OCI-LY3 (cell line): ENCODE results near the gene LASP1.
A peak's percentile ranks its signal among the peaks of the same experiment; 100 is the strongest.

Source experiments
- H2AFZ ChIP-seq: fragments of 200-600, 300-600 bp; shearing (Covaris generic); 2 replicates; pipeline ENCODE4 v1.6.0; 2014; ENCODE audit warnings: antibody characterized with exemption, low read depth, low read length
- H3K27ac ChIP-seq: fragments of 200-600, 300-600 bp; sonication (generic); 2 replicates; pipeline ENCODE4 v1.5.1; 2014; ENCODE audit warnings: mild to moderate bottlenecking, low read length, moderate library complexity, mixed read lengths
- H3K27me3 ChIP-seq: fragments of 200-600, 300-600 bp; sonication (generic); 2 replicates; pipeline ENCODE4 v1.6.1; 2014; ENCODE audit warnings: low read depth, low read length, mixed read lengths
- H3K36me3 ChIP-seq: fragments of 200-600, 300-600 bp; sonication (generic); replicated peaks from 2 replicates; pipeline ENCODE3; 2014; ENCODE audit warnings: low read depth, low read length, mixed read lengths
- H3K4me1 ChIP-seq: fragments of 300-600, 200-600 bp; sonication (generic); 2 replicates; pipeline ENCODE4 v1.6.1; 2014; ENCODE audit warnings: low read length, mixed read lengths
- H3K4me2 ChIP-seq: fragments of 200-600, 300-600 bp; sonication (generic); 2 replicates; pipeline ENCODE4 v1.6.1; 2014; ENCODE audit warnings: low read length, mixed read lengths
- H3K4me3 ChIP-seq: fragments of 300-600, 200-600 bp; sonication (generic); 2 replicates; pipeline ENCODE4 v1.5.1; 2014; ENCODE audit warnings: antibody characterized with exemption, mild to moderate bottlenecking, low read length, moderate library complexity
- H3K79me2 ChIP-seq: fragments of 300-600, 200-600 bp; shearing (Covaris generic); 2 replicates; pipeline ENCODE4 v1.6.1; 2014; ENCODE audit warnings: mild to moderate bottlenecking, low read length, mixed read lengths
- H3K9ac ChIP-seq: fragments of 300-600, 200-600 bp; shearing (Covaris generic); 2 replicates; pipeline ENCODE4 v1.6.0; 2014; ENCODE audit warnings: mild to moderate bottlenecking, low read length, moderate library complexity
- H3K9me3 ChIP-seq: fragments of 200-600, 300-600 bp; shearing (Covaris generic); 2 replicates; pipeline ENCODE4 v1.6.1; 2014; ENCODE audit warnings: low read length, mixed read lengths; ENCODE audit not compliant: insufficient read depth
- H4K20me1 ChIP-seq: fragments of 200-600, 300-600 bp; sonication (generic); 2 replicates; pipeline ENCODE4 v1.6.1; 2016; ENCODE audit warnings: low read length, mixed read lengths; ENCODE audit not compliant: insufficient read depth
- CTCF ChIP-seq: fragments of 200-600, 300-600 bp; sonication (generic); IDR thresholded peaks from 2 replicates; pipeline ENCODE4 v1.5.1; 2014; ENCODE audit warnings: antibody characterized with exemption, low read length, low read depth
- EZH2phosphoT487 ChIP-seq: fragments of 200-600 bp; shearing (Covaris generic); IDR thresholded peaks from 2 replicates; pipeline ENCODE4 v1.6.1; 2018; ENCODE audit warnings: antibody characterized with exemption, mixed run types, low read depth

The LASP1 gene

GRCh38 chr17:38892083-38892482, 22.2 kb downstream of the LASP1 start:
- H3K9ac ChIP-seq, result peak overlapping the region; percentile 41; the same call in 1 of the 2 replicates
- peak overlapping the region; percentile 23 for H3K4me3 ChIP-seq
- H3K4me2 ChIP-seq, result peak overlapping the region; percentile 53
- peaks cover 32% of the 10 kb centered on the region for H3K36me3 ChIP-seq
- H3K27ac ChIP-seq, result peak overlapping the region; percentile 88
- no peak for TF ChIP-seq EZH2phosphoT487
- no peak for TF ChIP-seq CTCF
- peaks cover 31% of the 10 kb centered on the region for H3K4me1 ChIP-seq
- H4K20me1 ChIP-seq, result peaks cover 16% of the 10 kb centered on the region; the same call in 1 of the 2 replicates
- no peaks in the 10 kb centered on the region for H3K27me3 ChIP-seq
- H2AFZ ChIP-seq, result no peak overlapping the region
- H3K79me2 ChIP-seq, result no peaks in the 10 kb centered on the region
- no peaks in the 10 kb centered on the region for H3K9me3 ChIP-seq

GRCh38 chr17:38892620-38893019, 22.8 kb downstream of the LASP1 start:
- Histone ChIP-seq H3K27me3 (no peaks in the 10 kb centered on the region), H4K20me1 (peaks cover 11% of the 10 kb centered on the region; the same call in 1 of the 2 replicates), H3K27ac (peak overlapping the region; percentile 88), H3K9me3 (no peaks in the 10 kb centered on the region), H3K4me2 (peak overlapping the region; percentile 53), H3K36me3 (peaks cover 35% of the 10 kb centered on the region), H2AFZ (no peak overlapping the region), H3K79me2 (no peaks in the 10 kb centered on the region), H3K4me3 (no peak overlapping the region), H3K4me1 (peaks cover 34% of the 10 kb centered on the region), H3K9ac (peak overlapping the region; percentile 31; the same call in 1 of the 2 replicates)
- TF ChIP-seq CTCF, result no peak

- Histone ChIP-seq H2AFZ (no peak overlapping the region), H3K27ac (no peak overlapping the region), H3K4me1 (peaks cover 39% of the 10 kb centered on the region), H4K20me1 (peaks cover 7% of the 10 kb centered on the region; the same call in 1 of the 2 replicates), H3K4me2 (no peak overlapping the region), H3K9ac (no peak overlapping the region), H3K4me3 (no peak overlapping the region), H3K79me2 (no peaks in the 10 kb centered on the region), H3K36me3 (peaks cover 35% of the 10 kb centered on the region), H3K9me3 (no peaks in the 10 kb centered on the region), H3K27me3 (no peaks in the 10 kb centered on the region)
- TF ChIP-seq EZH2phosphoT487 (no peak), CTCF (no peak)
Measured at GRCh38 chr17:38893113-38893512, 23.3 kb downstream of the LASP1 start.

- Histone ChIP-seq H4K20me1 (peaks cover 3% of the 10 kb centered on the region; the same call in 1 of the 2 replicates), H3K4me2 (no peak overlapping the region), H3K36me3 (peaks cover 35% of the 10 kb centered on the region), H3K9ac (no peak overlapping the region), H3K27me3 (no peaks in the 10 kb centered on the region), H2AFZ (no peak overlapping the region), H3K4me3 (no peak overlapping the region), H3K79me2 (no peaks in the 10 kb centered on the region), H3K4me1 (peaks cover 44% of the 10 kb centered on the region), H3K9me3 (no peaks in the 10 kb centered on the region), H3K27ac (no peak overlapping the region)
- TF ChIP-seq CTCF (no peak), EZH2phosphoT487 (no peak)
Measured at GRCh38 chr17:38893607-38894006, 23.7 kb downstream of the LASP1 start.
